Cardiac fibroblast (primary cell): Measurements from ENCODE around the gene PARVG.

Source experiments
- DNase-seq, 2 donors: peaks; one replicate each; pipeline versions ENCODE4 v3.0.0 to v3.0.0-alpha.2; 2010; ENCODE audit warnings: low read depth in 2 of 2
- H3K4me3 ChIP-seq, 2 donors: replicated peaks in 1 of 2; 1 replicate in 1 of 2; 2 replicates in 1 of 2; pipeline ENCODE4 v1.5.1; 2011; ENCODE audit warnings: low read depth in 2 of 2, low read length in 2 of 2, mild to moderate bottlenecking in 2 of 2, moderate library complexity in 1 of 2
- CTCF ChIP-seq: IDR thresholded peaks from one replicate; pipeline ENCODE4 v1.5.1; 2011; ENCODE audit warnings: low read depth, mild to moderate bottlenecking, low read length, inconsistent platforms

The PARVG gene

GRCh38 chr22:44144046-44144569 lies 36.6 kb upstream of the PARVG start:
- no peak for TF ChIP-seq CTCF
- no peak overlapping the region for H3K4me3 ChIP-seq
- no peak for DNase-seq

- no peak for TF ChIP-seq CTCF
- H3K4me3 ChIP-seq = no peak overlapping the region
- DNase-seq = no peak
These were observed 35.2 kb upstream of the PARVG start for GRCh38 chr22:44145544-44145943.

GRCh38 chr22:44146088-44146861 lies 34.5 kb upstream of the PARVG start:
- TF ChIP-seq CTCF = no peak
- no peak for DNase-seq
- no peak overlapping the region for H3K4me3 ChIP-seq

GRCh38 chr22:44147008-44147645 lies 33.6 kb upstream of the PARVG start:
- no peak for DNase-seq
- no peak overlapping the region for H3K4me3 ChIP-seq
- TF ChIP-seq CTCF = no peak

GRCh38 chr22:44147821-44148574 lies 32.7 kb upstream of the PARVG start:
- no peak for TF ChIP-seq CTCF
- DNase-seq = peak in 1 of 2 donors; percentile 18
- no peak overlapping the region for H3K4me3 ChIP-seq

- TF ChIP-seq CTCF = no peak
- no peak overlapping the region for H3K4me3 ChIP-seq
- DNase-seq = peak; percentile 61 to 88
These were observed 29.0 kb upstream of the PARVG start for GRCh38 chr22:44151676-44152075.
